T-helper 9 cell (primary cell): ENCODE measurements around the gene CCDC85C.
A peak's percentile ranks its signal among the peaks of the same experiment; 100 is the strongest.

Source experiments
- DNase-seq: peaks from one replicate; pipeline ENCODE4 v3.0.0-alpha.2; 2020

CCDC85C gene

GRCh38 chr14:99628887-99629618 is 25.0 kb upstream of the CCDC85C start:
- DNase-seq: peak; percentile 46

DNA sequence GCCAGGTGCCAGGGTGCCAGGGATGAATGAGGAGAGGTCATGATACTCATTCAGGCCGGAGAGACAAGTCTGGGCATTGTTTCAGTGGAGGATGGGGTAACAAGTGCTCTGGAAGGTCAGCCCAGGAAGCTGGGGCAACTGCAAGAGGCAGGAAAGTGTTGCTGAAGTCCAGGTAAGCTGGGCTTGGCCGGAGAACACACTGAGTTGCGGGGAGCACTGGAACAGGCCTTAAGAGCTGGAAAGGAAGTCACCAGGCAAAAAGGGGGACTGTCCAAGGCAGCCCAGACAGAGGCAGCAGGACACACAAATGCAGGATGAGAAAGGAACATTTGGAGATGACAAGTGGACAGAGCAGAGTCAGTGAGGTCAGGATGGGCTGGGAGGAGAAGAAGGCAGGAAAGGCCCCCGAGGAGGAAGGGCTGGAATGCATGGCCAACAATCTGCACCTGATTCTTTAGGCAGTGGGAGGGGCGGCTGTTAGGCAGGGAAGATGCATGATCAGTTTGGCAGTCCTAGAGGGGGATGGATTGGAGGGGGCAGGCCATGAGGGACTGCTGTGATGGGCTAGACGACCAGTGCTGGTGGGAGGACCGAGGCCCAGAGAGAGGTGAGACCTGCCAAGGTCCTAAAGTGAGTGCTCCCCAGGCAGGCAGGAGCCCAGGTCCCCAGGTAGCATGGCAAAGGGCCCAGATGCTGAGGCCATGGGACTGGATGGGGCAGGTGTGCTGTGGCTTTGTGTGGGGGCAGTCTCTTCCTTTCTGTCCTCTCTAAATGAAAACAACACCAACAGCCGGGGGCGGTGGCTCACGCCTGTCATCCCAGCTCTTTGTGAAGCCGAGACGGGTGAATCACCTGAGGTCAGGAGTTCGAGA is 23.7 kb upstream of the CCDC85C start:
- DNase-seq: no peak

- no peak for DNase-seq
Observed at GRCh38 chr14:99627100-99627499, 23.1 kb upstream of the CCDC85C start.

DNA sequence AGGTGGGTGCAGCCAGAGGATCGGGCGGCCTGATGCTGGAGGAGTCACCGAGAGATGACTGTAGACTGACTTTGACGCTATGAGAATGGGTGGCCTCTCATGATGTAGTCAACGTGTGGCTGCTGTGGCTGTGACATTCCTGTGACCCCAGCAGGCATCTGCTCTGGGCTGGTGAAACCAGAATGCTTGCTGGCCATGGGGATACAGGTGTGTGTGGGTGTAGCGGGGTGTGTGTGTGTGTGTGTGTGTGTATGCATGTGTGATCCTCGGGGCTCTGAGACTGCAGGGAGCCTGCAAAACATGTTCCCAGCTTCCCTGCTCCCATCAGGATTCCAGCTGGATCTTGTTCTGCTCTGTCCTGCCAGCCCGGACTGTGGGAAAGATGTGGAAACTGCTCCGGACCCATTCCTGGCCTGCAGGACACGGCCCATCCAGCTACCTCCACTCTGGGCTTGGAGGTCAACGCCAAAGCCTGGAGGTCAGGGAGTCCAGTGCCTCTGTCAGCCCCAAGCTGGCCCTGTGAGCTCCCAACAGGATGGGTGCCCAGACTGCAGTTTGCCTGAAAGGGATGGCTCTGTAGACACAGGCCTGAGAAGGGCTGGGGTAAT is 22.1 kb upstream of the CCDC85C start:
- DNase-seq: no peak

DNA sequence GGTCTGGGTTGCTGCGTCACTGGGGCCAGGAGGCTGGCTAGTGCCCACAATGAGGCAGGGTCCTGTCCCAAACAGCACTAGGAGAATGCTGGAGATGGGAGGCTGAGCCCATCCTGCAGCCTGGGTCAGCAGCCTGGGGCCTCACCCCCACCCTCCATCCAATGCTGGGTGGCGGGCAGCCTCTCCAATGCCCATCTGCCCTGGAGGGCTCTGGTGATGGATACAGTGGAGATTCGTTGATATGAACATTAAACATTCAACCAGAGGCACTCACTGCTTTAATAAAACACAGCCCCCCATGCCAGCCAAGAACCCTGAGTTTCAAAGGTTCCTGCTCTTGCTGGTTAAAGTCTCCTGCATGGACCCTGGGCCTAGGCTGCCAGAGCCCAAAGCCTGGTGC is 21.5 kb upstream of the CCDC85C start:
- DNase-seq: no peak

- no peak for DNase-seq
Observed at GRCh38 chr14:99624971-99625370, 21.0 kb upstream of the CCDC85C start.

GRCh38 chr14:99624024-99624423 is 20.0 kb upstream of the CCDC85C start:
- no peak for DNase-seq

- DNase-seq: no peak
Observed at GRCh38 chr14:99621948-99622347, 17.9 kb upstream of the CCDC85C start.

- DNase-seq: no peak
Observed at GRCh38 chr14:99619835-99620834, 16.1 kb upstream of the CCDC85C start.

DNA sequence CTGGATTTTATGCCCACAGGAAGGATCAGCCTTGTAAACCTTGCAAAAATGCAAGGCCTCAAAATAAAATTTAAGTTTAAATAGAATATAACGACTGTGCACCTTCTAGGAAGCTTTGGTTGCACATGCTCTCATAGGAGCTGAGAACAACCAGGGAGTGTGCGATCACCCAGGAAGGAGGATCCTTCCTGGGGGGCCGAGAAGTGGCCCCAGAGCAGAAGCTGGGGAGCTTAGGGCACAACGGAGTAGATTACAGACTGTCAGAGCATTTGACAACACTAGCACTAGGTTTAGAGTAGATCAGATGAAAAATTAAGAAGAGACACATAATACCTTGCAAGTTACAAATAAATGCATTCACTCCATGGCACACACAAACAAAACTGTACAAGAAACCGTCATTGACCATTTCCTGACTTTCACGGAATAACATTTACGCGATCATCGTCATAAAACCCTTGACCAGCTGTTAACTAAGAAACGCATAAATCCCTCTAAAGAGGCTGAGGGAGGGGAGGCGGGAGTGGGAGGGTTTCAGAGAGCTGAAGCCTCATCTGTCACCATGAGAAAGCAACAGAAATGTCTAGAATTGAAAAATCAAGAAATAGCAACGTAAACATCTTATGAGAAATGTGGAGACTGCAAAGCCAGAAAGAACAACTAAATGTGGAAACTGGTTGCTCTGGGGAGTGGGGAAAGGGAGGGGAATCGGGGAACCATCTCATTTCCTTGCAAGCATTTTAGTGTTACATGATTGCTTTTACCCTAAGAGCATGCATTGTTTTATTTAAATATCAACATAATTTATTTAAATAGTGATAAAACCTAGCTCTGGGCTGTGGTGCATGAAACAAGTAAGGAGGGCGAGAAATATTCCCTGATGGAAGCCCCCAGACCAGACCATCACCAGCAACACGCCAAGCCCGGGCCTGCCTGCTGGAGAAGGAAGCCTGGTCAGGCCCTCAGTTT is 13.1 kb upstream of the CCDC85C start:
- DNase-seq: no peak

GRCh38 chr14:99615497-99616157 is 11.6 kb upstream of the CCDC85C start:
- no peak for DNase-seq

GRCh38 chr14:99612738-99613330 is 8.8 kb upstream of the CCDC85C start:
- DNase-seq: no peak

- no peak for DNase-seq
Observed at GRCh38 chr14:99612071-99612737, 8.2 kb upstream of the CCDC85C start.

- DNase-seq: no peak
Observed at GRCh38 chr14:99611646-99612045, 7.6 kb upstream of the CCDC85C start.

GRCh38 chr14:99609245-99610170 is 5.5 kb upstream of the CCDC85C start:
- DNase-seq: no peak

- no peak for DNase-seq
Observed at GRCh38 chr14:99608591-99608990, 4.6 kb upstream of the CCDC85C start.

- no peak for DNase-seq
Observed at GRCh38 chr14:99606359-99606758, 2.4 kb upstream of the CCDC85C start.

- peak; percentile 71 for DNase-seq
Observed at GRCh38 chr14:99605299-99605961, 1.4 kb upstream of the CCDC85C start.
